Breast epithelium (tissue), 3 donors: Measurements from ENCODE around the gene ATP10B.

Experiments
- POLR2A ChIP-seq: fragments of 450-650 bp; IDR thresholded peaks from one replicate; pipeline ENCODE4 v1.6.1; 2016; ENCODE audit warnings: antibody characterized with exemption, mild to moderate bottlenecking, moderate library complexity
- POLR2AphosphoS5 ChIP-seq, 3 donors: sonication (generic); formaldehyde crosslinking; IDR thresholded peaks; one replicate each; pipeline ENCODE4 v1.6.1; 2017; ENCODE audit warnings: antibody characterized with exemption in 3 of 3
- TF ChIP-seq, protein P1 (sequence below), 3 donors: fragments of 450-650 bp; IDR thresholded peaks; one replicate each; pipeline ENCODE4 v1.5.1; 2016 to 2017; ENCODE audit warnings: antibody characterized with exemption in 3 of 3, mild to moderate bottlenecking in 3 of 3, moderate library complexity in 3 of 3

DNA sequence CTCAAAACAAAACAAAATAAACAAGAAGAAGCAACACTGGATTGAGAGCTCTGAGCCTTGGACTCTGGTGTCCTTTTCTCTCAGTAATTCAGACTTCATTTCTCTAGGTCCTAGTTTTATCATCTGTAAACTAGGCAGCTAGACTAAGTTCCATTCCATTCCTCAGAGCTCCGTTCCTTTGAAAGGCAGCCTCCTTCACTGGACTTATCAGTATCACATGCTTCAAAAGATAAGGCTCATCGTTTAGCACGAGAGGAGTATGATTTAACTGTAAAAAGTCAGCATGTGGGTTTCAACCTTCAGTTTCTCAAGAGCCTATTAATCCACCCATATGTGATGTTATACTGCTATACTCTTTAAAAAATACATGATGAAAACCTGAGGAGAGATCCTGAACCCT, 1.6 kb downstream of the ATP10B start:
- no peak for TF ChIP-seq POLR2A
- TF ChIP-seq, protein P1, sequence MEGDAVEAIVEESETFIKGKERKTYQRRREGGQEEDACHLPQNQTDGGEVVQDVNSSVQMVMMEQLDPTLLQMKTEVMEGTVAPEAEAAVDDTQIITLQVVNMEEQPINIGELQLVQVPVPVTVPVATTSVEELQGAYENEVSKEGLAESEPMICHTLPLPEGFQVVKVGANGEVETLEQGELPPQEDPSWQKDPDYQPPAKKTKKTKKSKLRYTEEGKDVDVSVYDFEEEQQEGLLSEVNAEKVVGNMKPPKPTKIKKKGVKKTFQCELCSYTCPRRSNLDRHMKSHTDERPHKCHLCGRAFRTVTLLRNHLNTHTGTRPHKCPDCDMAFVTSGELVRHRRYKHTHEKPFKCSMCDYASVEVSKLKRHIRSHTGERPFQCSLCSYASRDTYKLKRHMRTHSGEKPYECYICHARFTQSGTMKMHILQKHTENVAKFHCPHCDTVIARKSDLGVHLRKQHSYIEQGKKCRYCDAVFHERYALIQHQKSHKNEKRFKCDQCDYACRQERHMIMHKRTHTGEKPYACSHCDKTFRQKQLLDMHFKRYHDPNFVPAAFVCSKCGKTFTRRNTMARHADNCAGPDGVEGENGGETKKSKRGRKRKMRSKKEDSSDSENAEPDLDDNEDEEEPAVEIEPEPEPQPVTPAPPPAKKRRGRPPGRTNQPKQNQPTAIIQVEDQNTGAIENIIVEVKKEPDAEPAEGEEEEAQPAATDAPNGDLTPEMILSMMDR (IDR thresholded peaks at IDR 0.05): no peak
- no peak for TF ChIP-seq POLR2AphosphoS5 (IDR thresholded peaks at IDR 0.05)
